AML-193 (cell line): ENCODE measurements around the gene CATSPERB.
"Not testable (repeated sequence)": the region's sequence is repeated elsewhere in the genome, so short reads cannot be mapped to it uniquely, and the experiment has no call there.

Experiments
- DNase-seq, 2 experiments: peaks; one replicate each; lab custom pipeline; 2025; lab: John Stamatoyannopoulos, UW

Gene CATSPERB

GRCh38 chr14:91732859-91733477 is 1.1 kb upstream of the CATSPERB start:
- DNase-seq: no peak

- DNase-seq: no peak
Observed at GRCh38 chr14:91732439-91732838, 553 bp upstream of the CATSPERB start.

- no peak for DNase-seq
Observed at GRCh38 chr14:91731018-91731417, 868 bp downstream of the CATSPERB start.

DNA sequence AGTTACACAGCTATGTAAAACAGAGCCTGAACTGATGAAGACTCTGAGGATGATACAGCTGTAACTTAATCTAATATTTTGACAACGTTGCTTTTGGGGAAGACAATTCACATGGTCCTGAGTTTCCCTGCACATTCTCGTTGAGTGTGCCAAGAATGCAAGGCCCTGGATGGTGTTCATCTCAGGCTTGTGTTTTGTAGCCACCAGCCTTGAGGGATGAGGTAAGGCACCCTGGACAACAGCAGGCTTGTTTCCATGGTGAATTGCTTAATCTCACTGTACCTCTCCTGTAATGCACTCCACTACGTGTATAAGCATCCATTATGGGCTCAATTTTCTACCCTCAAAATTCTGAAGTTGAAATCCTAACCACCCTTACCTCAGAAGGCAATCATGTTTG is 2.1 kb downstream of the CATSPERB start:
- DNase-seq: no peak

GRCh38 chr14:91728616-91729183 is 3.2 kb downstream of the CATSPERB start:
- DNase-seq: no peak

- no peak for DNase-seq
Observed at GRCh38 chr14:91727121-91727520, 4.8 kb downstream of the CATSPERB start.

GRCh38 chr14:91723501-91723900 is 8.4 kb downstream of the CATSPERB start:
- no peak for DNase-seq

GRCh38 chr14:91722386-91722785 is 9.5 kb downstream of the CATSPERB start:
- DNase-seq: no peak

- no peak for DNase-seq
Observed at GRCh38 chr14:91719839-91720238, 12.0 kb downstream of the CATSPERB start.

DNA sequence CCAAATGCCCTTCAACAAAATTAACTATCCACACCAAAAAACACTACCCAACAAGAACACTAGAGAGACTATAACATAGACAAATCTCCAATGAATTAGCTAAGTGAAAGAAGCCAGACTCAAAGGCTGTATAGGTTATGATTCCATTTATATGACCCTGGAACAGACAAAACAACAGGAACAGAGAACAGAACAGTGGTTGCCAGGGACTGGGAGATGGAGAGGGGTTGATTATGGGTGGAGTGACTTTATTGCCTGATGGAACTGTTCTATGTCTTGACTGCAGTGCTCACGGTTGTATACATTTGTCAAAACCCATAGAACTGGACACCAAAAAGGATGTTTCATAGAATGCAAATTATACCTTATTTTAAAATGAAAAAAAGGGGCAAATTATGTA is 14.9 kb downstream of the CATSPERB start:
- no peak for DNase-seq

DNA sequence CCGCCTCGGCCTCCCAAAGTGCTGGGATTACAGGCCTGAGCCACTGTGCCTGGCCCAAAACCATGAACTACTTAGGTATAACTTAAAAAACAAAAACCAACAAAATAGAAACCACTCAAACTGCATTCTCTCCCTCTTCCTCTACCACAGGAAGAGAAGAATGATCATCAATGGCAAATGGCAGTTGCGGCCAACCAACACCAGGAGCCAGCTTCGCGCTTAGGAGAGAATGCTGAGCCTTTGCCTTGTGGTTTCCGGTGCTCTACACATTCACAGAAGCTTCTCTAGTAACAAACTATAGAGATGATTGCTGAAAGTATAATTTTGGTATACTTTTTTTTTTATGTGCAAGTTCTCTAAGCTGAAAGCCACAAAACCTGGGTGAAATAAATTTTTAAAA is 17.1 kb downstream of the CATSPERB start:
- DNase-seq: no peak

GRCh38 chr14:91708795-91709194 is 23.1 kb downstream of the CATSPERB start:
- DNase-seq: no peak

DNA sequence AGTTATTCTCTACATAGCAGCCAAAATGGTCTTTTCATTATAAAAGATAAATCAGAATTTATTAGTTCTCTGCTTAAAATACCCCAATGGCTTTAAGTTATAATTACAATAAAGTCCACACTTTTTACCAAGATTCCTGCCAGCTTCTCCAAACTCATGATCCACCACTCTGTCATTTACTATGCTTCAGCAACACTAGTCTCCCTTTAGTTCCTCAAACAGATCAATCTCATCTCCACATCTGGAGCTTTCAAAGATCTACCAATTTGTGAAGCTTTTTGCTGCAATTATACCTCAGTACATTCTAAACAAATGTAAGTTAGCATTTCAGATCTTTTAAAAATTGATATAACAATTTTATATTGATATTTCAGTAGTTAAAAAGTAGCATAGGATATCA is 24.9 kb downstream of the CATSPERB start:
- no peak for DNase-seq

- no peak for DNase-seq
Observed at GRCh38 chr14:91694643-91695042, 37.2 kb downstream of the CATSPERB start.

DNA sequence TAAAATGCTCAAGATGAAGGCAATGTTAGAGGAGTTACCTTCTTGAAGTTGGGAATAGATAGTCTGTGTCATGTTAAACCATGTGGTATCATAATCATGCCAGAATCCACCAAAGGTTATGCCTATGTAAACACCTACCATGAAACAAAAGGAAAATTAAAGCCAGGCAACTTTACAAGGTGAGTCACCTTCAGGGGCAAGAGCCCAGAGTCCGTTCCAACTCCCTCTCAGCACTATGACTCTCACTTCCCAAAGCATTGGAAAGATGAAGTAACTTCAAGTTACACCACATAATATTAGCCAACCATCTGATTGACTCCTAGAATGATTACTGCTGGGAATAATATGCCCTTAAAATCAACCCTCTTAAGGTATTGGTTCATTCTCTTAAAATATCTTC is 38.5 kb downstream of the CATSPERB start:
- no peak for DNase-seq

DNA sequence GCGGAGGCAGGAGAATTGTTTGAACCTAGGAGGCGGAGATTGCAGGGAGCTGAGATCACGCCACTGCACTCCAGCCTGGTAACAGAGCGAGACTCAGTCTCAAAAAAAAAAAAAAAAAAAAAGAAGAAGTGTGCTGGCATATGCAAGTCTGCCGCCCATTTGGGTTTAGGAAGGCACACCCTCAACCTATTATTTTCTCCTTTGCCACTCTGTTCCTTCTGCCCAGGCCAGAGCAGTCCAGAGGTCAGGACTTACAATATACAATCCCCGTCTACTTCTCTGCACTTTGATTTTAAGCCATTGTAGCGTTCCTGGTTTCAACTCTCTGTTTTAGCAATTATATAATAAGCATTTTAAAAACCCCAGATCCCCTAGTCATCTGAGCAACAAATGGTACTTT is 39.8 kb downstream of the CATSPERB start:
- no peak for DNase-seq

DNA sequence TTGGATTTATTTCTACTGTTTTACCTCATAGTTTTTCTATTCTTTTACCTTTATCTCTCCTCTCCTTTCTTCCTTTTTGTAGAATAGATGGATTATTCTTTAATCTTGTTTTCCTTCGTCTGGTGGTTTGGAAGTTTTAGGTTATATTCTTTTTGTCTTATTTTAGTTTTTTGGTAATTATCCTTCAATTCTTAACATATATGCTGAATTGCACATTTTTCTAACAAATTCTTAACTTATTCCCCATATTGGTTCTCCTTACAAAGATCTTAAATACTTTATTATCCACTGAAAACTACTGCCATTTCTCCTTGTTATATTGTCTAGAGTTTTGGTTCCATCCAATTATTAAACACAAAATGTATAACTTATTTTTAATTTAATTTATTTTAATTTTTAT is 42.3 kb downstream of the CATSPERB start:
- no peak for DNase-seq

DNA sequence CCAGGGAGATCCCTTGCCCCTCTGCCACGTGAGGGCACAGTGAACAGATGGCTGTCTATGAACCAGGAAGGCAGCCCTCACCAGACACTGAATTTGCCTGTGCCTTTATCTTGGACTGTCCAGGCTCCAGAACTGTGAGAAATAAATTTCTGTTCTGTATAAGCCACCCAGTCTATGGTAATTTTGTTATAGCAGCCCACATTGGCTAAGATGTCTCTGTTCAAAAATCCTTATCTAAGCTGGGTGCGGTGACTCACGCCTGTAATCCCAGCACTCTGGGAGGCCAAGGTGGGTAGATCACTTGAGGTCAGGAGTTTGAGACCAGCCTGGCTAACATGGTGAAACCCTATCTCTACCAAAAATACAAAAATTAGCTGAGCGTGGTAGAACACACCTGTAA is 44.5 kb downstream of the CATSPERB start:
- DNase-seq: not testable (repeated sequence)

DNA sequence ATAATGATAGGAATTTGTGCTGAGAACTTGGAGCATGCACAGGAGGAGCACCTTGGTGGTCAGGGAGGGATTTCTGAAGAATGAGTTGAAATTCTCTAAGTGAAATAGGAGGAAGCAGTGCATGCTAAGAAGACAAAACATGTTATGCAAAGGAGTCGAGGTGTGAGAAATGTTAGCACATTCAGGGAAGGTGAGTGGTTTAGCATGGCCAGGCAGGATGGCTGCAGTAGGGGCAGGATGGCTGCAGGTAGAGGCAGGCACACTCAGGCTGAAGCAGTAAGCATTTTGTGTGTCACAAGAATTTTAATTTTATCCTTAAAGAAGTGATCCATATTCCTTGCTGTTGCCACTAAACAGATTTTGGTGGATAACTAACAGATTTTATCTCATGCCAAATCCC is 46.3 kb downstream of the CATSPERB start:
- no peak for DNase-seq

DNA sequence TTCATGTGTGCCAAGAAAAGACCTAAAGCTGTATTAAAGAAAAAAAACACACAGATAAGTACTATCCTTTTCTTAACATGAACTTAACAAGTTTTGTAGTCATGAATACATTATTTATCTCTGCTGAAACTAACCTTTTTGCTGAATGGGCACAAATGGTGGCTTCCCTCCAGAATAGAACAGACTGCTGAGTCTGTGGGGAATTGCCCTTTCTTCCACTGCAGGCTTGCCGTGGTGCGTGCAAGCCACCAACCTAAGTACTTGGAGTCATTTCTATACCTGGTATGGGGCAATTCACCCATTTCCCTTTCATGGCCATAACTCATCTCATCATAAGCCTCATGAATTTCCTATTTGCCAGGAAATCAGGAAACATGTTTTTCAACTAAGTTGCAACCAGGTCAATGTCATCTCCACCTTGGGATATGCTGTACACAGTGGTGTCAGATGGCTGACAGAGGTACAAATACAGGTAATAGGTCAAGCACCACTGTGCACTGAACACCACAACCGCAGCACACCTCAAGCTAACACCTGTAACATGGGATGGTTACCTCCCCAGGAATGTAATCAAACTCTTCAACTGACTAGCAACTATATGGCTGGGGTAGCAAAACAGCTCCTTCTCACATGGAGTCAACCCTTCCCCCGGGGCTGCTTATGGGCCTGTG is 49.9 kb downstream of the CATSPERB start:
- no peak for DNase-seq

DNA sequence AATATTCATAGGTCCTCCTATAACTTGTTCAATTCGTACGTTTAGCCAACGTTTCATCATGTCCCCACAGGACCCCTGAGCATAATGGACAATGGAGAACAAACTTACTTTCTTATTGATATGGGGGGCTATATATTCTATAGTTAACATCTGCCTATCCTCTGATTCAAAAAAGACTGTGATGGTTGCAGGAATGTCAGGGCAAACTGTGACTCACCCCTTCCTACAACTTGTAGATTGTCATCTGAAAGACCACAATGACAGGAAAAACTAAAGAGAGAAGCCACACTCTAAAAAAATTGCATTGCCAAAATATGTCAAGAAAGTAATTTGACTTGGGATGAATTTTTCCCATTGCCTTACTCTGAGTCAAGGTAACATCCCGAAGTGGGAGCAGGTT is 50.8 kb downstream of the CATSPERB start:
- no peak for DNase-seq

GRCh38 chr14:91679273-91679672 is 52.6 kb downstream of the CATSPERB start:
- no peak for DNase-seq

DNA sequence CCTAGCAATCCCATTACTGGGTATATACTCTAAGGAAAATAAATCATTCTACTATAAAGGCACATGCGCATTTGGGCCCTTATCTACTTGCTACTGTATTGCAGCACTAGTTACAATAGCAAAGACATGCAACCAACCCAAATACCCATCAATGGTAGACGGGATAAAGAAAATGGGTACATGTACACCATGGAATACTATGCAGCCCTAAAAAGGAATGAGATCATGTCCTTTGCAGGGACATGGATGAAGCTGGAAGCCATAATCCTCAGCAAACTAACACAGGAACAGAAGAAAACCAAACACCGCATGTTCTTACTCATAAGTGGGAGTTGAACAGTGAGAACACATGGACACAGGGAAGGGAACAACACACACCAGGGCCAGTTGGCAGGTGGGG is 54.2 kb downstream of the CATSPERB start:
- not testable (repeated sequence) for DNase-seq

GRCh38 chr14:91674911-91675310 is 57.0 kb downstream of the CATSPERB start:
- no peak for DNase-seq
